RCC 7860 (cell line): Measurements from ENCODE around the gene SRA1.
"Not testable (repeated sequence)": the region's sequence is repeated elsewhere in the genome, so short reads cannot be mapped to it uniquely, and the experiment has no call there.

ENCODE experiments used
- DNase-seq: peaks from one replicate; pipeline ENCODE4 v3.0.0-alpha.2; 2015; ENCODE audit warnings: low spot score
- FAIRE-seq: peaks from 2 replicates; lab custom pipeline; 2012; peaks lifted over from hg19 to GRCh38; lab: Jason Lieb, UNC

Gene SRA1

DNA sequence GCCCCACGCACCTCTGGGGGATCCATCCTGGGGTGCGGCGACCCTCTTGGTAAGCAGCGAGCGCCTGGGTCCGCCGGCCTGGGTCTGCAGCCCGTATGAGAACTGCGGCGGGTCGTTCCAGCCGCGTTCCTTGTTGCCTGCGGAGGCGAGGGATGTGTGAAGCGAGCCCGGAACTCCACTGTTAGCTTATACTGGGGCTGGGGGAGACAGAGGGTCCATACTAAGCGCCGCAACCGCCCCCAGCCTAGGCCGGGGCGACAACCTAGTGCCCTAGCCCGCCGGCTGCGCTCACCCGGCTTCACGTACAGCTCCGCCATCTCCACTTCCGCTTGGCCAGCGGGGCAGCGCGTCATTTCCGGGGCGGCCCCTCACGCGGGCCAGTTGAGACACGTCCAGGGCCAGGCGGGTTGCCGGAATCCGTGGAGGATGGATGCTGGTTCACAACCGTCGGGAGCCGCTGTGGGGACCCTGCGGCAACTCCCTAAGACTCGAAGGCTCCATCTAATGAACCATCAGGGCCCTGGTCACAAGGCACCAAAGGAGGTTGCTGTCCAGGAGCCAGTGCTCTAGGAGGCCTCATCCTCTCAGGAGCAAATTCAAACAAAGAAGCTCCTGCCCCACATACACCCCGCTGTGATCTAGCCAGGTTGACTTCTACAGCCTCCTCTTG lies at the start of gene SRA1:
Gene SRA1 (minus strand): TSS at position 338 of the 670 bp plus-strand sequence. CDS start 21 bp downstream, at position 317.
- FAIRE-seq: no peak
- peak; percentile 76 for DNase-seq

DNA sequence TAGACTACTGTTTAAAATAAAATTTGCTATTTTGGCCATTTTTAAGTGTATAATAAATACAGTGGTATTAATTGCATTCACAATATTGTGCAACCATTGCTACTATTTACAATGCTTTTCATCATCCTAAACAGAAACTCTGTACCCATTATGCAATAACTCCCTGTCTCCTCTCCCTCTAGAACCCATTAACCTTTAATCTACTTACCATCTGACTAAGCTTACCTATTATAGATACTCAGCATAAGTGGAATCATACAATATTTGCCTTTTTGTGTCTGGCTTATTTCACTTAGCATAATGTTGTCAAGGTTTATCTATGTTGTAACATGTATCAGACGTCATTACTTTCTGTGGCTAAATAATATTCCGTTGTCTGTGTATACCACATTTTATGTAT lies 49.8 kb upstream of the SRA1 start:
- no peak for DNase-seq
- FAIRE-seq: no peak

DNA sequence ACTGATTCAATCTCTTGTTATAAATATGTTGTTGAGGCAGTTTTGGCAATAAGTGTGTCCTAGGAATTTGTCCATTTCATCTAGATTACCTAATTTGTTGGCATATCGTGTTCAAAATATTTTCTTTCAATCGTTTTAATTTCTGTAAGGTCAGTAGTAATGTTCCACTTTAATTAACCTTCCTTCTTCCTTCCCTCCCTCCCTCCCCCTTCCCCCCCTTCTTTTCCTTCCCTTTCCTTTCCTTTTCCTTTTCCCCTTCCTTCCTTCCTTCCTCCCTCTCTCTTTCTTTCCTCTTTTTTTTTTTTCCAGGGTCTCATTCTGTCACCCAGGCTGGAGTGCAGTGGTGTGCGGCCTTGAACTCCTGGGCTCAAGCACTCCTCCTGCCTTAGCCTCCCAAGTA lies 48.6 kb upstream of the SRA1 start:
- DNase-seq (no peak), FAIRE-seq (no peak)

DNA sequence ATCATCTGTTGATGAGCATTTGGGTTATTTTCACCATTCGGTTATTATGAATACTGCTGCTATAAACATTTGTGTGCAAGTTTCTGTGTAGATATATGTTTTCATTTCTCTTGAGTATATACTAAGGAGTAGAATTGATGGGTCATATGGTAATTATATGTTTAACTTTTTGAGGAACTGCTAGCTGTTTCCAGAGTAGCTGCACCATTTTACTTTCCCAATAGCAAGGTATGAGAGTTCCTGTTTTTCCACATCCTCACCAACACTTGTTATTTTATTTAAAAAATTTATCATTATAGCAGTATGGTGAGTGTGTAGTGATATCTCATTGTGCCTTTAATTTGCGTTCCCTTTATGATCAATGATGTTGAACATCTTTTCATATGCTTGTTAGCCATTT lies 46.5 kb upstream of the SRA1 start:
- DNase-seq (no peak), FAIRE-seq (no peak)

DNA sequence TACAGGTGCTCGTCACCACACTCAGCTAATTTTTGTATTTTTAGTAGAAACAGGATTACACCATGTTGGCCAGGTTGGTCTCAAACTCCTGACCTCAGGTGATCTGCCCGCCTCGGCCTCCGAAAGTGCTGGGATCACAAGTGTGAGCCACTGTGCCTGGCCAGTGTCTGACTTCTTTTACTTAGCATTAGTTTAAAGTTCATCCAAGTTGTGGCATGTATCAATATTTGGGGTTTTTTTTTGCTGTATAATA lies 46.1 kb upstream of the SRA1 start:
- not testable (repeated sequence) for DNase-seq, FAIRE-seq

DNA sequence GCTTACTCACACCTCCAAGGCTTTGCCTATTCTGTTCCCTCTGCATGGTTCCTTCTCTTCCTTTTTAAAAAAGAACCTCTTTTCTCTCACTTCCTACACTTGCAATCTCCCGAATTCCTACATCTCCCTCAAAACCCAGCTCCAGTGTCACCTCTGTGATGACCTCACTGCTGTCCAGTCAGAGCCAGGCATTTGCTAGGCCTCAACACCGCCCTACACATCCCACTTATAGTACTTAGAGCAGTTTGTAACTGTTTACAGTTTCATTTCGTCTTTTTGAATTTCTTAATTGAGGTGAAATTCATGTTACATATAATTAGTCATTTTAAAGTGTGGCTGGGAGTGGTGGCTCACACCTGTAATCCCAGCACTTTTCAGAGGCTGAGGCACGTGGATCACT lies 44.9 kb upstream of the SRA1 start:
- FAIRE-seq (no peak), DNase-seq (no peak)

DNA sequence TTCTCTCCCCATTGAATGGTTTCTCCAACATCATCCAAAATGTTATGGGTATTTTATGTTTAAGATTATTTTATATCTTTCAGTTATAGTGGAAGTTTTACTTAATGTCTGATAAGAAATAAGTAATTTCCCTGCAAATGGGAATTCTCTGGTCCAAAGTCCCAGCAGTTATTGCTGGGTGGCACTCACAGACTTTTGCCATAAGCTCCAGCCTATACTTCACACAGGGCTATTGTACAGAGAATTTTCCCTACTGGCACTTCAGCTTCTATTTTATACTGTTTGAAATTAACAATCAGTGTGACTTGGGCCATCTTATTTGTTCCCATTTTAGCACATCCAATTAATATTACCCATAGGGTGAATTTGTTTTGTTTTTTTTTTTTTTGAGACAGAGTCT lies 42.8 kb upstream of the SRA1 start:
- FAIRE-seq (no peak), DNase-seq (no peak)

DNA sequence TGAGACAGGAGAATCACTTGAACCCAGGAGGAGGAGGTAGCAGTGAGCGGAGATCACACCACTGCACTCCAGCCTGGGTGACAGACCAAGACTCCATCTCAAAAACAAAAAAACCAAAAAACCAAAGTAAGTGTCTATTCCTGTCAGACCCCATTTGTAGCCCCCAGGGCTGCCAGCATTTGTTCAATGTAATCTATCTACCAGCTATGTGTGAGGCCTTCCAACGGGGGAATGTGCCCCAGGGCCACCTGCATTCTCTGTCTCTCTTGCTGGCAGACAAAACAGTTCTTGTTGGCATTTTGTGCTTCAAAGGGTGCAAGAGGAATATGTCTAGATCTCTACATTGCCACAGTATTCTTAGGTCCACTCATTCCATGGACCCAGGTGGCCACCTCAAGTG lies 41.6 kb upstream of the SRA1 start:
- no peak for FAIRE-seq
- no peak for DNase-seq

DNA sequence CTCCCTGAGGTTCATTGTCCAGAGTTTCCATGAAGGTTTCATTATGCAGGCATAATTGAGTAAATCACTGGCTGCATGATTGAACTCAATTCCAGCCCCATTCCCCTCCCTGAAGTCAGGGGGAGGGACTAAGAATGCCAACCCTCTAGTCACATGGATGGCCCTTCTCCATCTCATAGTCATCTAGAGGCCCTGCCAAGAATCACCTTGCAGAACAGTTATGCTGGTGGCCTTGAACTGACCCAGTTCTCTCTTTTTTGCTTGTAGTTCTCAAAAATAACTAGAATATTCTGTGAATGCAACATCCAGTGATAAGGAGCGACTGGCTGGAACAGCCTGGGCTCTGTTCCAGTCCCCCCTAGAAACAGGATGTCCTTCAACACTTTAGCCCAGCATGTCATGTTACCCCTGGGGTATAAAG lies 39.1 kb upstream of the SRA1 start:
- no peak for FAIRE-seq

DNA sequence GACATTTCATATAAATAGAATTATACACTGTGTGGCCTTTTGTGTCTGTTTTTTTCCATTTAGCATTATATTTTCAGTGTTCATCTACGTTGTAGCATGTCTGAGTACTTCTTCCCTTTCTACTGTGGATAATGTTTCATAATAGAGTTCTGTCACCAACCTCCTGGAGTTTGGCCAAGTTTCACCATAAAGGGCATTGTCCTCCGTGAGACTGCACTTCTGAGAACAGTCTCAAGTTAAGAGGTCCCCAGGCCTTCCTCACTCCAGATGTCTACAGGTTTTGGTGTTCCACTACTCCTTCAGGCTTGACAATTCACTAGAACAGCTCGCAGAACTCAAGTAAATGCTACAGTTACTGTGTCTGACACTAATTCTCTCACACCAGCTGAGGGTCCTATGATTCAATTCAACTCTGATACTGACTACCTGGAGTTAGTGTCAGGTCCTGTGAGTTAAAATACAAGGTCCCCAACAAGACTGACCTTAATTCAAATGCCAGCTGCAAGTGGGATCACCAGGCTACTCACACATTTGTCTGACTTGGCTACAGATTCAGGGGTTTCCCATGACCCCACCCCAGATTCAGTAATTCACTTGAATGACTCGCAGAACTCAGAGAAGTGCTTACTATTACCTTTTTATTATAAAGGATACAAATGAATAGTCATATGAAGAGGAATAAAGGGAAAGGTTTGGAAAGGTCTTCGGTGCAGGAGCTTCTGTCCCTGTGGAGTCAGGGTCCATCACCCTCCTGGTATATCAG lies 38.4 kb upstream of the SRA1 start:
- FAIRE-seq (no peak), DNase-seq (no peak)

More for the DNA sequence above, 39.1 kb upstream of the SRA1 start:
- no peak for DNase-seq

DNA sequence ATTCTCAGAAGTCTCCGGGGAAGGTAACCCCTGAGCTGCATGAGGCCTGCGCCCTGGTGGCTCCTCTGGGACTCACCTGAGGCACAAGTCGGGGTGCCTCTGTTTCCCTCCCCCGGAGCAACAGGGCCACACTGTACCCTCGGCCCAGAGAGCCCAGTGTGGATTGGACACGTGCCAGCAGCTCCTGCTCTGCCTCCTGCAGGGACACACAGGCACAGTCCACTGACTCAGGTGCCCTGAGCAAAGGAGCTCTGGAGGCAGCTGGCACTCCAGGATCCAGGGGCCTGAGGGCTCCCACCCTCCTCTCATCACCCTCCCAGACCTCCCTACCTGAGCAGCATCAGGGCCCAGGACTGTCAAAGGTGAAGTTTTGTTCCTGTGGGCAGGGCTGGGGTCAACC lies 36.9 kb upstream of the SRA1 start:
- FAIRE-seq (no peak), DNase-seq (no peak)

DNA sequence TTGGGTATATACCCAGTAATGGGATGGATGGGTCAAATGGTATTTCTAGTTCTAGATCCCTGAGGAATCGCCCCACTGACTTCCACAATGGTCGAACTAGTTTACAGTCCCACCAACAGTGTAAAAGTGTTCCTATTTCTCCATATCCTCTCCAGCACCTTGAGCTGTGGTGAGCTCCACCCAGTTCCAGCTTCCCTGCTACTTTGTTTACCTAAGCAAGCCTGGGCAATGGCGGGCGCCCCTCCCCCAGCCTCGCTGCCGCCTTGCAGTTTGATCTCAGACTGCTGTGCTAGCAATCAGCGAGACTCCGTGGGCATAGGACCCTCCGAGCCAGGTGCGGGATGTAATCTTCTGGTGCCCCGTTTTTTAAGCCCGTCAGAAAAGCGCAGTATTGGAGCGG lies 35.8 kb upstream of the SRA1 start:
- not testable (repeated sequence) for FAIRE-seq, DNase-seq

DNA sequence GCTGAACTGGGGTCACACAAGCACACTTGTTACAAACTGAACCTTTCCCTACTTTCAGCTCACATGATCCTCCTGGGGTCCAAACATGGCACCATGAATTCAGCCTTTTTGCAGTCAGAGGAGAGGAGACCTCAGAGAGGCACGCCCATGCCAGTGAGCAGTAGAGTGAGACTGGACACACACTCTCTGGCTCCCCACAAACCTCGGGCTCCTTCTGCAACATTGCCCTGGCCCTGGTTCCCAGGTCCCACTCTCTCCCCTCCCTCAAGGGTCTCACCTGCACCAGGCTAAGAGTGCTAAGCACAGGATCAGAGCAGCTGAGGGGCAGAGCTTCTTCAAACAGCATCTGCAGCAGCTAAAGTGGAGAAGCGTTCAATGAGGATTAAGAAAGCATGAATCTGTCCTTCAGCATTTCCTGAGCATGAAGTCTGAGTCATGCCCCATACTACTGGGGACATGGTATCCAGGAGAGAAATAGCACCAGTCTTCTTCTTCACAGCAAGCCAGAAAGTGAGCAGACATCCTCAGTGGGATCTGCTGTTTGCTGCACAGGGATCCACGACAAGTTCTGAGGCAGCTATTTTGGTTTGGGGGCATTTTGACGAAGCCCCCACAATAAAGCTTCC lies 34.6 kb upstream of the SRA1 start:
- DNase-seq (no peak), FAIRE-seq (no peak)

DNA sequence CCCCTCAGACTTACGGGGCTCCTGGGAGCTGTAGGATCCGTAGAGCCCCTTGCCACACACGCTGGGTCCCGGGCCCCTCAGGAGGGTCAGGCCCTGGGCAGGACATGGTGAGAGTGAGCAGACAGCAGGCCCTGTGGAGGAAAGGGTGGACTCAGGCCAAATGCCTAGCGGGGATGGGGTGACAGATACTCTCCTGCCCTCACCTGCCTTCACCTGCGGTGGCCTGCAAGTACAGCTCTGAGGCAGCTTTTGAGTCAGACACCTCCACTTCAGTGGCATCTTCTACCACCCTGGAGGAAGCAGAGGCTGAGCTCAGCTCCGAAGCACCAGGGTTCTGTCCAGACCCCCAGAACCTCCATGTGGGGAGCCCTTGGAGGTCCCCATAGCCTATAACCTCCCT lies 33.6 kb upstream of the SRA1 start:
- no peak for DNase-seq
- no peak for FAIRE-seq

DNA sequence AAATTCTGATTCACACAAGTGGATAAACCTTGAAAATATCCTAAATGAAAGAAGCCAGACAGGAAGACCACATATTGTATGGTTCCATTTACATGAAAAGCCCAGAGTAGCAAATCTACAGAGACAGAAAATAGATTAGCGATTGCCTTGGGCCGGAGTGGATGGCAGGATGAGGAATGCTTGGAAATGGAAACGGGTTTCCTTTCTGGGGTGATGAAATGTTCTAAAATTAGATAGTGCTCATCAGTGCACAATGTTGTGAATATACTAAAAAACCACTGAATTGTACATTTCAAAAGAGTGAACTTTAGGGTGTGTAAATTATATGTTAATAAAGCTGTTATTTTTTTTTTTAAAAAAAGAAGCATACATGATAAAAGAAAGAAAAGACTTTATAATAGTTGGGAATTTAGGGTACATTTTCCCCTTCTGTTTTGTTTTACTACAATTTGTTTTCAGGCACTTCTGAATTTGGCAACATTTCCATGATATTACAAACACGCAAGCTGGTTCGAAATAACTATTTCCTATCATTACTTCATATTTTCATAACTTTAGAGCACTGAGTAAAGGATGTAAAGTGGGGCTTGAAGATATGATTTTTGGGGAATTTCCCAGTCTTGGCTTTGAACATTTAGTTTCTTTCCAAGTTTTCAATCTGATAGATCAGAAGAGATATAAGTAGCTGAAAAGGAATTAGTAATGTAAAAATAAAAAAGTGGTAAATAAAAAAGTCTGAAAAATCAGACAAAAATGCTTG lies 31.2 kb upstream of the SRA1 start:
- DNase-seq (no peak), FAIRE-seq (no peak)

DNA sequence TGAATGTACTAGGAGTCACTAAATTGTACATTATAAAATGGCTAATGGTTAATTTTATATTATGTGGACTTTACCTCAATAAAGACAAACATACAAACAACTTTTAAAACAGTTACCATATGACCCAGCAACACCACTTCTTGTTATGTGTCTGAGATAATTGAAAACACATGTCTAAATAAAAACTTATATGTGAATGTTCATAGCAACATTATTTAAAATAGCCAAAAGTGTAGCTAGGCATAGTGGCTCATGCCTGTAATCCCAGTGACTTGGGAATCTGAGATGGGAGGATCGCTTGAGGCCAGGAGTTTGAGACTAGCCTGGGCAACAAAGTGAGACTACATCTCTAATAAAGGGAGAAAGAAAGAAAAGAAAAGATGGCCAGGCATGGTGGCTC lies 30.2 kb upstream of the SRA1 start:
- no peak for DNase-seq
- no peak for FAIRE-seq

DNA sequence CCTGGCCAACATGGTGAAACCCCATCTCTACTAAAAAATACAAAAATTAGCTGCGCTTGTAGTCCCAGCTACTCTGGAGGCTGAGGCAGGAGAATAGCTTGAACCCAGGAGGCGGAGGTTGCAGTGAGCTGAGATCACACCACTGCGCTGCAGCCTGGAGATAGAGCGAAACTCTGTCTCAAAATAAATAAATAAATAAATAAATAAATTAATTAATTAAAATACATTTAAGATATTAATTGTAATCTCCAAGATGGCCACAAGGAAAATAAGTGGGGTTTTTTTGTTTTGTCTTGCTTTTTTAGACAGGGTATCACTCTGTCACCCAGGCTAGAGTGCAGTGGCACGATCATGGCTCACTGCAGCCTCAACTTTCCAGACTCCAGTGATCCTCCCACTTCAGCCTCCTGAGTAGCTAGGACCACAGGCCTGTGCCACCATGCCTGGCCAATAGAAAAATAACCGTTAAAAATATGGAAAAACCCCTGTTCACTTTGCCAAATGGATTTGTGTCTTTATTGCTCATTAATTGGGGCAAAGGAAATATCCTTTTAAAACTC lies 22.0 kb upstream of the SRA1 start:
- not testable (repeated sequence) for DNase-seq, FAIRE-seq

DNA sequence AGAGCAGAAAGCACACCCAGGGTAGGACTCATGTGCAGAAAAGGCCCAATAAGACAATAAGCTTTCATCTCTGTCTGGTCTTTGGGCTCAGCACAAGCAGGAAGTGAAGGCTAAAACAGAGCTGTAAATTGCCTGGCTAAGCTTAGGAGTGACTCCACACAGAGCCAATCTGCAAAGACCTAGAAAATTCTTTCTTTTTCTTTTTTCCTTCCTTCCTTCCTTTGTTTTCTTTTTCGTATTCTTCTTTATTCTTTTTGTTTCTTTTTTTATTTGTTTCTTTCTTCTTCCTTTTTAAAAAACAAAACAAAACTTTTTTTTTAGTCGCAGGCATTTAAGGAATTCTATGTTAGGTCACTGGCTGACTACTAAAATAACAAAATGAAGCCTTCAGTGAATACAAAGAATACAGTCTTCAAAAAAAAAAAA lies 19.5 kb upstream of the SRA1 start:
- no peak for FAIRE-seq
- DNase-seq: no peak

DNA sequence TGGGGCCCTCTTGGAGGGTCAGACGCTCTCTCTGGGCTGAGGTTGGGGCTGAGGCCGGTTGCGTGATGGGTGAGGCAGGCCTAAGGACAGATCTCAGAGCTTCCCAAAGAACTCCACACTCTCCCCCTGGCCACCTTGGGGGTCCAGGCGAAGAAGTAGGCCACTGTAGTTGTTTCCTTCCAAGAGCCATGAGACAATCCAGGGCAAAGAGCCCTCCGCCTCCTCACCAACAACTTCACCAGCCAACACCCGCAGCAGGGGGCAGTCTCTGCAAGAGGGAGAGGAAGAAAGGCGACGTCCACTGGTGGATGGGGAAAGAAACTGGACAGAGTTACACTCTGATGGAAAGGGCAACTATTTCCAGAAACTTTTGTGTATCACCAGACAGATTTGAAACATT lies 18.0 kb upstream of the SRA1 start:
- DNase-seq: no peak
- no peak for FAIRE-seq

DNA sequence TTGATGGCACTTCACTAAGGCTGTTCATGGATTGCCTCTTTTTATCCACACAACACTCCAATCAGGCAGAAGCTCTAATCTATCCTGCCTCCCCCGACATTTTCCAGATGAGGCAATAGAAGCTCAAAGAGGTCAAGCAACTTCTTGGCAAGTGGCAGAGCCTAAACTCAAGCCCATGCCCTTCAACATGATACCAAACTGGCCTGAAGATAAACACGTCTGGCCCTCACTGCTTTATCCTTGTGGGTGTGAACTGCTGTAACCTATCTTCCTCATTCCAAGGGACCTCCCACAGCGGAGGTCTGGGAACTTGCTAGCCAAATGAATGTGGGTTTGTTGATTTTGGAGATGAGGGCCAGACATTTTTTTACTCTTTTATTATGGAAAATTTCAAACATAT lies 16.9 kb upstream of the SRA1 start:
- DNase-seq (no peak), FAIRE-seq (no peak)

DNA sequence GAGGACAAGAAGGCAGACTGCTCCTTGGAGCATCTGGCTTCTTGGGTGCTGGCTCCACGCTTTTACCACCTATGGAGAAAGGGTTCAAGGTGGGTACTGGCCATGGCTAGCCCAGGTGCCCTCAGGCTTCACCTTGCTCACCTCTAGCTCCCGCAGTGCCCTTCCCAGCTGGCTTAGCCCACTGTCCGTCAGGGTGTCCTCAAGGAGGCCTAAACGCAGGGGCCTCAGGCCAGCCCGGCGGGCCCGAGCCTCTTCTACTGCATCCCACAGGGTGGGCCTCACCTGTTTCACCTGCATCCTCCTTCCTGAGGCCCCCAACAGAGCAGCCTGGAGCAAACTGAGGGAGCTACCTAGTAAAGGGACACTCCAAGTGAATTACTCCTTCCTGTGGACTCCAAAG lies 16.4 kb upstream of the SRA1 start:
- no peak for DNase-seq
- FAIRE-seq: no peak
